Activated T-cell treated with anti-CD3 and anti-CD28 coated beads, Interleukin-2, amount 50 U/mL, for 72 hours (primary cell): Measurements from ENCODE around the gene WBP4. TPM values are rescaled to one million over a fixed set of nuclear protein-coding genes. Genes with fewer than 3 reads are reported as not detected.
A peak's percentile ranks its signal among the peaks of the same experiment; 100 is the strongest.

Experiments used
- ATAC-seq, 2 donors: fragments of 150-1000 bp; cut with Tn5 transposase; replicated peaks in 1 of 2; 2 replicates each; pipeline ENCODE4 v1.10.0; 2021; ENCODE audit warnings: moderate library complexity in 2 of 2, mild to moderate bottlenecking in 1 of 2
- DNase-seq, 2 donors: peaks; one replicate each; pipeline ENCODE4 v3.0.0; 2021 to 2022; ENCODE audit warnings: mixed read lengths in 1 of 2
- H3K27ac Mint-ChIP-seq: one replicate; pipeline ENCODE4 v1.8.0; 2022; ENCODE audit warnings: mild to moderate bottlenecking, moderate library complexity, mixed read lengths
- H3K27me3 Mint-ChIP-seq: one replicate; pipeline ENCODE4 v1.8.0; 2022; ENCODE audit warnings: low read depth, mixed read lengths
- H3K36me3 Mint-ChIP-seq, 2 donors: one replicate each; pipeline ENCODE4 v1.8.0; 2022; ENCODE audit warnings: mixed read lengths in 2 of 2, mild to moderate bottlenecking in 1 of 2; ENCODE audit not compliant: insufficient read depth in 2 of 2
- H3K4me1 Mint-ChIP-seq: one replicate; pipeline ENCODE4 v1.8.0; 2022; ENCODE audit warnings: low read depth, mixed read lengths
- H3K4me3 Mint-ChIP-seq, 2 donors: one replicate each; pipeline ENCODE4 v1.8.0; 2022; ENCODE audit warnings: mild to moderate bottlenecking in 2 of 2, mixed read lengths in 2 of 2, moderate library complexity in 2 of 2
- H3K9me3 Mint-ChIP-seq, 2 donors: one replicate each; pipeline ENCODE4 v1.8.0; 2022; ENCODE audit warnings: mixed read lengths in 2 of 2
- total RNA-seq, 2 donors: library from RNA; stranded (reverse); gene quantifications; one replicate each; pipeline ENCODE4 v1.2.3, GENCODE V29; 2022

WBP4 gene
- total RNA-seq, 2 donors from 2014 or later, result 9.9 to 12.1 TPM

DNA sequence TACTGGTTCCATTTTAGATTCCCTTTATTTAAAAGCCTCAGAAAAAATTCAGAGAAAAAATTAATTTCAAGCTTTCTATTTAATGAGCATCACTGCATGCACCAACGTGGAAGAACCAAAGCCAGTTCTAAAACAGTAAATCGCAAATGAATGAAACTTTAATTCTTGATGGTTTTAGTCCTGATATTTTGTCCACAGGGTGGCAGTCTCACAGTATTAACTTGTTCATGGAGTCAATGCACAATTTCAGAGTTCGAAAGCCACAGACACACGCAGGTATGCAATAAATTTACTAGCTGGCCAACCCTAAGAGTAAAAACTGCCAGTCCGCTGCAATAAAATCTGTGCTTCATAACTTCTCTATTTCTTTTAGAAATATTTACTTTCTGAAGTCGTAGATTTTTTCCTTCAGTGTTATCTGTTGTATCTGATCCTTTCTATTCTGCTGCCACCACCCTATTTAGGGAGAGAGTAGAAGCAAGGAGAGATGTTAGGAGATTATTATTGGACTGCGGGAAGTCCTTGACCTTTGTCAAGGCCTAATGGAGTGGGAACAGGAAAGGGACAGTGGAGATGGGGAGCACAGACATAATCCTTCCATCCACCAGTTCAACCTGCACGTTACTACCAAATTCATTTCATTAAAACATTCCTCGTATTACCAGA lies 7.0 kb upstream of the WBP4 start:
- Mint-ChIP-seq H3K4me3 (peak overlapping the region in 1 of 2 donors; percentile 28), H3K27me3 (no peaks in the 10 kb centered on the region), H3K27ac (no peak overlapping the region), H3K36me3 (peaks cover 2 to 4% of the 10 kb centered on the region in 2 donors), H3K9me3 (peaks cover 0 to 3% of the 10 kb centered on the region in 2 donors), H3K4me1 (peaks cover 72% of the 10 kb centered on the region)
- DNase-seq (peak; percentile 41 to 48), ATAC-seq (peak in 1 of 2 donors; percentile 39)

DNA sequence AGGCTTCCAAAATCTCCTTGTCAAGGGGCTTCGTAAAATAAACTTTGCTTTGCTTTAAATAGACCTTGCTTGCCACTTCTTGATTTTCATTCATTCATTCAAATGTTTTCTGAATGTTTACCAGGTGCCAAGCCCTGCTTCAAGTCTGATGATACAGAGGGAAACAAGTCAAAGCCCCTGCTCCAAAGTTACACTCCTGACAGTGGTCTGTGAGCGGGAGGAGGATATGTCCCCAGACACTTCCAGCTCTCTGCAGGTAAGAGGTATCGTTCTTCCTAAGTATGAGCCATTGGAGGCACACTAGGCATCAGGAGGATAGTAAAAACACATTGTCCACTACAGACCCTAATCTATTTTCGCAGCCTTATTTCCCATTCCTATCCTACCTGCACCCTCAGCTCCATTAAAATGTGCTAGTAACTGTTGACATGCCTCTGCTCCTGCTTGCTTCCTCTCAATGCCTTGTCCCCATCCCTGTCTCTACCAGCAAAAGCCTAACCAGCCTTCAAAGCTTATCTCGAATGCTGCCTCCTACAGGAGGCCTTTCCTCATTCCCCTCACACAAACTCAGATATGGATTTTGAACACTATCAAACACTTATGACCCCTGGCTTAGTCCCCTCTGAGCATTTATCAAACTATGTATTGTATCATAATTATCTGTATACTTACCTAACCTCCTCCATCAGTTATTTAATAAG lies 6.2 kb upstream of the WBP4 start:
- H3K9me3 Mint-ChIP-seq, result no peaks in the 10 kb centered on the region
- H3K27ac Mint-ChIP-seq, result no peak overlapping the region
- no peak for DNase-seq
- H3K27me3 Mint-ChIP-seq, result no peaks in the 10 kb centered on the region
- no peak for ATAC-seq
- H3K4me1 Mint-ChIP-seq, result peaks cover 70% of the 10 kb centered on the region
- H3K36me3 Mint-ChIP-seq, result no peaks in the 10 kb centered on the region
- H3K4me3 Mint-ChIP-seq, result peak overlapping the region; percentile 2 to 22

DNA sequence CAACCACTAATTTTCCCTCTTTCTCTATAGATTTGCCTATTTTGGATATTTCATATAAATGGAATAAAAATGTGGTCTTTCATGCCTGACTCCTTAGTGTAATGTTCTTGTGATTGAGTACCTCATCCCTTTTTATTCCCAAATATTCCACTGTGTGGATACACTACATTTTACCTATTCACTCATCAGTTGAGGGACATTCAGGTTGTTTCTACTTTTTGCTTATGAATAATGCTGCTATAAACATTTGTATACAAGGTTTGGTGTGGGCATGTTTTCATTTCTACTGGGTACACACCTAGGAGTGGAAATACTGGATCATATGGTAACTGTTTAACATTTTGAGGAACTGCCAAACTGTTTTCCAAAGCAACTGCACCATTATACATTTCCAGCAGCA lies 5.1 kb upstream of the WBP4 start:
- ATAC-seq (no peak), DNase-seq (no peak)
- peaks cover 0 to 3% of the 10 kb centered on the region in 2 donors for H3K36me3 Mint-ChIP-seq
- no peaks in the 10 kb centered on the region for H3K9me3 Mint-ChIP-seq
- H3K4me1 Mint-ChIP-seq, result peaks cover 59% of the 10 kb centered on the region
- no peak overlapping the region for H3K27ac Mint-ChIP-seq
- H3K4me3 Mint-ChIP-seq, result peak overlapping the region in 1 of 2 donors; percentile 22
- no peaks in the 10 kb centered on the region for H3K27me3 Mint-ChIP-seq

DNA sequence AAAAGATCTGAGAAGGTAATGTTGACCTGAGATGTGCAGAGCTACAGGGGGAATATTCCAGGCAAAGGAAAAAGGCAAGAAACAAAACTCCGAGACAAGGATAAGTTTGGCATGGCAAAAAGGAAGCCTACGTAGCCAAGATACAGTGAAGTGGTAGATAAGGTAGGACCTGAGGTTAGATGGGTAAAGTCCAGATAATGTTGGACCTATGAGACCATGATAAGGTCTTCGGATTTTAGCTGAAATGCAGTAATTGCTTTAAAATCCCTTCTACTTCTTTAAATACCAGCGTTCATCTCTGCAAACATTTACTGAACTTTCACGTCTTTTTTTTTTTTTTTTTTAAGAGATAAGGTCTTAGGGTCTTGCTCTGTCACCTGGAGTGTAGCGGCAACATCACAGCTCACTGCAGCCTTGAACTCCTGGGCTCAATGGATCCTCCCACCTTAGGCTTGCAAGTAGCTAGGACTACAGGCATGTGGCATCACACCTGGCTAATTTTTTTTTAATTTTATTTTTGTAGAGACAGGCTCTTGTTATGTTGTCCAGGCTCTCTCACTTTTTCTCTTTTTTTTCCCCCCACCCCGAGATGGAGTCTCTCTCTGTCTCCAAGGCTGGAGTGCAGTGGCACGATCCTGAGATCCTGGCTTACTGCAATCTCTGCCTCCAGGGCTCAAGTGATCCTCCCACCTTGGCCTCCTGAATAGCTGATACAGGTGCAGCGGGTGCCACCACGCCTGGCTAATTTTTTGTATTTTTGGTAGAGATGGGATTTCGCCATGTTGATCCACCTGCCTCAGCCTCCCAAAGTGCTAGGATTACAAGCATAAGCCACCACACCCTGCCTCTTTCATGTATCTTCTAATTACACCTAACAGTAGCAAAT lies 4.2 kb upstream of the WBP4 start:
- DNase-seq, result no peak
- Mint-ChIP-seq H3K4me1 (peaks cover 53% of the 10 kb centered on the region), H3K27me3 (no peaks in the 10 kb centered on the region), H3K36me3 (peaks cover 0 to 3% of the 10 kb centered on the region in 2 donors), H3K9me3 (no peaks in the 10 kb centered on the region), H3K27ac (peak overlapping the region; percentile 47), H3K4me3 (peak overlapping the region in 1 of 2 donors; percentile 22)
- ATAC-seq, result no peak

DNA sequence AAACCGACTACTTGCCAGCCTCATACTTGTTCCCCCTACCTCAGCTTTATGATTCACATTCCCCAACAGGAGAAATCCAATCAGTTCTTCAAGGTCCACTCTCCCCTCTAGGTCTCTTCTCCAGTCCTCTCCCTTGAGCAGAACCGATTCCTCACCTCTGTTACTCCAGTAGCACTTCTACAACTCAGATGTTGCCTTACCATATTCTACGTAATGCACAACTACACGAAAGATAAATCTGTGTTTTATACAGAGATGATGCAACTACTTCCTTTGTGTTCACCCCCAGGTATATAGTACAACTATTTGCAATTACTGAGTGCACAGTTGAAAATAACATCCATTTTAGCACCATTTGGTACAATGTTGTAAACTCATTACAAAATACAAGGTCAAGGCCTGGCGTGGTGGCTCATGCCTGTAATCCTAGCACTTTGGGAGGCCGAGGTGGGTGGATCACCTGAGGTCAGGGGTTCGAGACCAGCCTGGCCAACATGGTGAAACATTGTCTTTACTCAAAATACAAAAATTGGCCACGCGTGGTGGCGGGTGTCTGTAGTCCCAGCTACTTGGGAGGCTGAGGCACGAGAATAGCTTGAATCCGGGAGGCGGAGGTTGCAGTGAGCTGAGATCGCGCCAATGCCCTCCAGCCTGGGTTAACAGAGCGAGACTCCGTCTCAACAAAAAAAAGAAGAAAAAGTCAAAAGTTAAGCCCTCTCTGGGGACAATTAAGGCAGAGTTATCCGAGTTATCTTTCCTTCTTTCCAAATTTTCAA lies 2.8 kb upstream of the WBP4 start:
- no peaks in the 10 kb centered on the region for H3K27me3 Mint-ChIP-seq
- H3K27ac Mint-ChIP-seq, result peak overlapping the region; percentile 97
- H3K36me3 Mint-ChIP-seq, result peaks cover 0 to 3% of the 10 kb centered on the region in 2 donors
- H3K4me1 Mint-ChIP-seq, result peaks cover 64% of the 10 kb centered on the region
- peak overlapping the region; percentile 96 to 99 for H3K4me3 Mint-ChIP-seq
- no peaks in the 10 kb centered on the region for H3K9me3 Mint-ChIP-seq
- no peak for DNase-seq
- ATAC-seq, result no peak

DNA sequence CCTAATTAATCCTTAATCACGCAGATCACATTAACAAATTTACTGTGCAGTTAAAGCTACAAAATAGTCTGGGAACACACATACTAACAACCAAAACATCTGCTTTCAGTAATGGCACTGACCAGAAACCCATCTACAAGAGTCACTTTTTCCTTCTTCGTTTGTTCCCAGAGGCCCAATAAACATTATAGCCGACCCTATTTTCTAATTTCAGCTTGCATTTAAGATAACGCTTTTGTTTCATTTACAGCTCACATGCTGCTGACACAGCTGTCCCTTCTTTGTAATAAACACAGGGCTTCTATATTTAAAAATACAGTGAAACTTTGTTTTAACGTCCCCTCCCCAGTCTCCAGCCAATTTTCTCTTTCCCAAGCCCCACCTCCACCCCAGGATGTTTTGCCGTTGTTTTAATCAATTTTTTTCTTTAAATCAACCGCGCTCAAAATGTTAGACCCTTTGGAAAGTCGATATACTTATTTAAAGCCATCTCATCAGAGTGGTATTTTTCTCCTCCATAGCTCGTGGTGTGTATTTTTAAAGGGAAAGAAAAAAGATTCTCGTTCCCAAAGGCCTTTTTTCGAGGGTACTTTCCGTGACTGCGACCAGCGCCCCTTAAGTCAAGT lies 1.7 kb upstream of the WBP4 start:
- Mint-ChIP-seq H3K9me3 (no peaks in the 10 kb centered on the region), H3K27me3 (no peaks in the 10 kb centered on the region), H3K4me1 (peaks cover 66% of the 10 kb centered on the region), H3K27ac (peak overlapping the region; percentile 97), H3K36me3 (peaks cover 3% of the 10 kb centered on the region in 2 donors), H3K4me3 (peak overlapping the region; percentile 96 to 99)
- DNase-seq (no peak), ATAC-seq (no peak)

DNA sequence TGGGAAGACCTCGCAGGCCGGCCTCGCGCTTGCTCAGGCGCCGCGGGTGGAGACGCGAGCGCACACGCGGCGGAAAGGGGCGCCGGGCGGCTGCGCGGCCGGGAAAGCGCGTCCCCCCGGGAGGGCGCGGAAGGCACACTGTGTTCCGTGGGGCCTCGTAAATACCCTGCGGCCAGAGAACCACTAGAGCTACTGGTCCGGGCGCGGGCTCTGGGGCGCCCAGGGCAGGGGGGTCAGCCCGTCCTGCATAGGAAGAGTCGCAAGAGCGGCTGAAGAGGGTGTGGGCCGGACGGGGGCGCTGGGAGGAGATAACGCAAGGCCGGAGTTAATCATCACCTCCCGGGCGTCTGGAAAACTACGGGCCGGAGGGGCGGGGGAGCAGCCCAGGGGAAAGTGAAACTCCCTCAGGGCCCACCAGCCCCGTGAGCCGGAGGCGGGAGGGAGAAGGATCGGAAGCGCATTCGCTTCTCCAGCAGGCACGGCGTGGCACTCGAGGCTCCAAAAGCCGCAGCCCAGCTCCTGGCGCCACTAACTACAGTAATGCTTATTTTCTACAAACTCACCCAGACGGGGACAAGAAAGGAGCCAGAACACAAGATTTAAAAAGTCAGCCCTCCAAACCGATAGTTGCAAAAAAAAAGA lies 1.1 kb upstream of the WBP4 start:
- Mint-ChIP-seq H3K4me3 (peak overlapping the region; percentile 96 to 99), H3K27me3 (no peaks in the 10 kb centered on the region), H3K36me3 (peaks cover 3 to 6% of the 10 kb centered on the region in 2 donors), H3K27ac (peak overlapping the region; percentile 97), H3K4me1 (peaks cover 64% of the 10 kb centered on the region), H3K9me3 (no peaks in the 10 kb centered on the region)
- peak; percentile 37 to 39 for ATAC-seq
- peak; percentile 77 to 78 for DNase-seq

DNA sequence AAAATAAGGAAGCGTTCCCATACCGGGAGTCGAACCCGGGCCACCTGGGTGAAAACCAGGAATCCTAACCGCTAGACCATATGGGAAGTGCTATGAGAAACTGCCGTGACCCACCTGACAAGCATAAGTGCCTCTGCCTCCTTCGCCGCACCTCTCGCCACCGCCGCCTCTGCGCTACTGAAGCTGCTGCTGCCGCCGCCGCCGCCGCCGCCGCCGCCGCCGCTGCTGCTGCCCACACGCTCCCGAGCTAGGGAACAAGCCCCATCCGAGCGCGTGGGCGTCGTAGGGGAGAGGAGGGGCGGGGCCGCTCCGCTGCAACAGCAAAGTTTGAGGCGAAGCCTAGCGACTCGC lies 610 bp upstream of the WBP4 start:
- no peaks in the 10 kb centered on the region for H3K27me3 Mint-ChIP-seq
- DNase-seq, result peak; percentile 88 to 94
- H3K4me3 Mint-ChIP-seq, result peak overlapping the region; percentile 96 to 99
- peaks cover 3 to 6% of the 10 kb centered on the region in 2 donors for H3K36me3 Mint-ChIP-seq
- H3K4me1 Mint-ChIP-seq, result peaks cover 61% of the 10 kb centered on the region
- H3K27ac Mint-ChIP-seq, result peak overlapping the region; percentile 97
- peak; percentile 61 to 64 for ATAC-seq
- H3K9me3 Mint-ChIP-seq, result no peaks in the 10 kb centered on the region

DNA sequence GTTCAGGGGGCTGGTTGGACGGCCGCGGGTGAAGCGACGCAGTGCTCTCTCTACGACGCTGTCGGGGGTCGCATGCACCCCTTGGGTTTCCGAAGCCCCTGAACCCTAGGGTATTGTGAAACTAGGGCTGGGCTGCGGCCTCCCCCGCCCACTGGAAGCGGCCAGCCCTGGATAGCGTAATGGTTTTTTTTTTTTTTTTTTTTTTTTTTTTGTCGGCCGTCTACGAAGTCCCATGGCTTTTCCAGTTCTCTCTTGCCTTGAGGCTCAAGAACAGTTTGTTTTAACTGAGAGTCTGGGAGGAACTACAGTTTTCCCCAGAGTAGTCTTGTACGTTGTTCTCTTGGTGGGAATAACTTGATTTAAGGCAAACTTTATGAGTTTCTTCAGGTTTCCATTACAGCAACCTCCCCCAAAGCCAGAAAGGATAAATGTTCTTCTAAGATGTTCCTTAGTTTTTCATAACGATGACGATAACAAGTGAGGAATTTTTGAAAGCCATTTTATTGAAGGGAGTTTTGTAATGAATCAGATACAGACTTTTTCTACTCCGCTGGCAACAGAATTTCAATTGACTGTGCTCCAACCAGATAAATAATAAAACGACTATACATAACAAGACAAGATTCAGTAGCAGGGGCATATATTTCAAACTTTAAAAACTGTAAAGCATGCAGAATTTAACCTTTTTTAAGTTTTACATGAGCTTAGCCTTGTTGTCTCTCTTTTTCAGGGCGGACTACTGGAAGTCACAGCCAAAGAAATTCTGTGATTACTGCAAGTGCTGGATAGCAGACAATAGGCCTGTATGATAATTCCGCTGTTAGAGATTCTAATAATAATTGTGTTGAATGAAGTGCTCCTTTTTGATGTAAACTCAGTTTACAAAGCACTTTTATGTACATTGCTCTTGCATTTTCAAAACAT lies 867 bp downstream of the WBP4 start:
- Mint-ChIP-seq H3K27me3 (no peaks in the 10 kb centered on the region), H3K4me1 (peaks cover 54% of the 10 kb centered on the region), H3K9me3 (no peaks in the 10 kb centered on the region), H3K27ac (peak overlapping the region; percentile 97), H3K4me3 (peak overlapping the region; percentile 96 to 99), H3K36me3 (peaks cover 5 to 11% of the 10 kb centered on the region in 2 donors)
- ATAC-seq (peak; percentile 26 to 29), DNase-seq (no peak)

DNA sequence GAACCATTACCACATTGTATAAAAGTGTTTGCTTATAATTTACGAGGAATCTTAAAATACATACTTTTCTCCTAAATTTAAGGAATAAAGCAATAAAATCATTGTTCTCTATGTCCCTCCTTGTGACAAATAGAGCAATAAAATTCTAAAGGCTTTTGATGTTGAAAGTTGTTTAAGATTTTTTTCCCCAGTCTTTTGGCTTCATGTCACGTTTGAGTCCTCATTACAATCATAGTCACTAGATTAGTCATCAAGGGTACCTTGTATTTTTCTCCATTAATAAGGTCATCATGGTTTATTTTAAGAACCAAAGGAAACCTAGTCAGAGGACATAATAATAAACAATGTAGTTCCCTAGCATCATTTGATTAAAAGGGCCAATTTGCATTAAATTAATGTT lies 3.2 kb downstream of the WBP4 start:
- Mint-ChIP-seq H3K4me1 (peaks cover 33% of the 10 kb centered on the region), H3K9me3 (no peaks in the 10 kb centered on the region), H3K36me3 (peaks cover 8 to 21% of the 10 kb centered on the region in 2 donors), H3K27me3 (no peaks in the 10 kb centered on the region), H3K27ac (no peak overlapping the region), H3K4me3 (peak overlapping the region in 1 of 2 donors; percentile 22)
- ATAC-seq, result no peak
- DNase-seq, result no peak

DNA sequence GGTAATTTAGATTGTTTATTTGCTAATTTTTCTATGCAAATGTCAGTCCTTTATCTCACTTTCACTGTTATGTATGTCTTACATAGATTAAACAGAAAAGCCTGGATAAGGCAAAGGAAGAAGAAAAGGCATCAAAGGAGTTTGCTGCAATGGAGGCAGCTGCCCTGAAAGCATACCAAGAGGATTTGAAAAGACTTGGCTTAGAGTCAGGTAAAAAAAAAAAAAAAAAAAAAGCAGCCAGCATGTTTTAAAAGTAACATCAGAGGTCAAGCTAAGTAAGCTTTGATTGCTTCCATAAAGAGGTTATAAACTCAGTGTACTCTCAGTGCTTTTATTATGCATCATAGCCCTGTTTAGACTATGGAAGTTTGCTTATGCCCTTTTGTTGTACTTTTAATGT lies 3.8 kb downstream of the WBP4 start:
- ATAC-seq, result no peak
- Mint-ChIP-seq H3K4me3 (no peak overlapping the region), H3K27ac (no peak overlapping the region), H3K36me3 (peaks cover 8 to 21% of the 10 kb centered on the region in 2 donors), H3K27me3 (no peaks in the 10 kb centered on the region), H3K9me3 (no peaks in the 10 kb centered on the region), H3K4me1 (peaks cover 29% of the 10 kb centered on the region)
- no peak for DNase-seq
